Right ventricle myocardium inferior (tissue), 1 donor: ENCODE measurements around the gene M6PR. TPM values are rescaled to one million over a fixed set of nuclear protein-coding genes. Genes with fewer than 3 reads are reported as not detected.

ENCODE experiments used
- ATAC-seq: fragments of 200-7000 bp; cut with Tn5 transposase; one replicate; pipeline ENCODE4 v1.9.1; 2020; ENCODE audit warnings: mild to moderate bottlenecking, moderate library complexity
- DNase-seq: peaks from one replicate; pipeline ENCODE4 v3.0.0; 2021; ENCODE audit errors: missing footprints
- intact Hi-C: fragments of 100-400 bp; cut with DNase I; formaldehyde crosslinking; loops from one replicate; pipeline ENCODE4 v1.11.0; 2022
- total RNA-seq: library from RNA; stranded (reverse); fragmentation: NEBNext Ultra II Directional; extraction: Animal tissue kit (Norgen Biotek cat#: 25700); gene quantifications from one replicate; pipeline ENCODE4 v1.2.1, GENCODE V29; 2021
- donor health status: DM: no; HTN: yes; CAD: no; lungs with severe emphysema.

Gene M6PR
- total RNA-seq, 1 donor from 2014 or later: 83.0 TPM

GRCh38 chr12:8894378-8894777 is 55.1 kb downstream of the M6PR start:
- intact Hi-C loops: loop anchor here (5.0 kb wide), 1 partner anchor 212 kb away; no protein-coding TSS in a partner anchor
- no peak for ATAC-seq
- no peak for DNase-seq

- ATAC-seq (no peak), DNase-seq (no peak)
- intact Hi-C loops: loop anchor here (2.0 to 5.0 kb wide), 2 partner anchors 111 to 210 kb away; no protein-coding TSS in a partner anchor
Measured at GRCh38 chr12:8891976-8892375, 57.5 kb downstream of the M6PR start.

Other genes with a start within 250 kb of the M6PR start
- not detected for gene A2ML1, start 127.0 kb downstream of the M6PR start, total RNA-seq
- gene PHC1, start 35.1 kb downstream of the M6PR start, total RNA-seq: 20.9 TPM
- 5.8 TPM for gene KLRG1, start 39.9 kb upstream of the M6PR start, total RNA-seq
- 640 TPM for gene A2M, start 166.3 kb upstream of the M6PR start, total RNA-seq